Neural progenitor cell (in vitro differentiated cells): ENCODE results near the gene PYM1. TPM values are rescaled to one million over a fixed set of nuclear protein-coding genes. Genes with fewer than 3 reads are reported as not detected.

ENCODE experiments used
- DNase-seq: peaks from one replicate; pipeline ENCODE4 v3.0.0-alpha.2; 2016; ENCODE audit warnings: low spot score
- H2AFZ ChIP-seq: fragments of 200-600 bp; sonication (generic); replicated peaks from 2 replicates; pipeline ENCODE4 v1.6.1; 2016; ENCODE audit warnings: antibody characterized with exemption
- H3F3A ChIP-seq: fragments of 200-600 bp; sonication (generic); 2 replicates; pipeline ENCODE4 v1.6.1; 2016; ENCODE audit warnings: antibody characterized with exemption, low read depth
- H3K27ac ChIP-seq: fragments of 200-600 bp; sonication (generic); 2 replicates; pipeline ENCODE4 v1.5.1; 2016; ENCODE audit warnings: mild to moderate bottlenecking
- H3K27me3 ChIP-seq: fragments of 200-600 bp; sonication (generic); 2 replicates; pipeline ENCODE4 v1.6.1; 2016; ENCODE audit warnings: mild to moderate bottlenecking, moderate library complexity
- H3K36me3 ChIP-seq: fragments of 200-600 bp; sonication (generic); 2 replicates; pipeline ENCODE4 v1.5.1; 2016
- H3K4me1 ChIP-seq: fragments of 200-600 bp; sonication (generic); 2 replicates; pipeline ENCODE4 v1.6.1; 2016; ENCODE audit warnings: mixed run types
- H3K4me2 ChIP-seq: fragments of 200-600 bp; sonication (generic); 2 replicates; pipeline ENCODE4 v1.6.1; 2016
- H3K4me3 ChIP-seq: fragments of 200-600 bp; sonication (generic); 2 replicates; pipeline ENCODE4 v1.5.1; 2016
- H3K79me2 ChIP-seq: fragments of 200-600 bp; sonication (generic); 2 replicates; pipeline ENCODE4 v1.6.1; 2016; ENCODE audit warnings: low read depth
- H3K9ac ChIP-seq: fragments of 200-600 bp; sonication (generic); 2 replicates; pipeline ENCODE4 v1.6.1; 2016
- H3K9me3 ChIP-seq: fragments of 200-600 bp; sonication (generic); 2 replicates; pipeline ENCODE4 v1.5.1; 2016; ENCODE audit warnings: low read depth
- H4K20me1 ChIP-seq: fragments of 200-600 bp; sonication (generic); 2 replicates; pipeline ENCODE4 v1.6.1; 2016; ENCODE audit warnings: low read depth
- H3K27ac Mint-ChIP-seq: 3 replicates; pipeline ENCODE4 v1.8.0; 2021; ENCODE audit warnings: mixed read lengths
- H3K27me3 Mint-ChIP-seq: 2 replicates; pipeline ENCODE4 v1.8.0; 2022; ENCODE audit warnings: low read depth, mild to moderate bottlenecking, inconsistent platforms, moderate library complexity, mixed read lengths; ENCODE audit not compliant: insufficient read depth
- H3K36me3 Mint-ChIP-seq: 3 replicates; pipeline ENCODE4 v1.8.0; 2021; ENCODE audit warnings: mixed read lengths
- H3K4me1 Mint-ChIP-seq: 3 replicates; pipeline ENCODE4 v1.8.0; 2021; ENCODE audit warnings: mixed read lengths
- H3K4me3 Mint-ChIP-seq: 3 replicates; pipeline ENCODE4 v1.8.0; 2021; ENCODE audit warnings: mild to moderate bottlenecking, moderate library complexity, mixed read lengths
- H3K9me3 Mint-ChIP-seq: 3 replicates; pipeline ENCODE4 v1.8.0; 2020; ENCODE audit warnings: mixed read lengths
- CTCF ChIP-seq: fragments of 200-600 bp; sonication (generic); IDR thresholded peaks from 2 replicates; pipeline ENCODE4 v1.5.1; 2017; ENCODE audit warnings: antibody characterized with exemption, mild to moderate bottlenecking
- EZH2 ChIP-seq: fragments of 200-600 bp; sonication (generic); IDR thresholded peaks from 2 replicates; pipeline ENCODE4 v1.6.1; 2017; ENCODE audit warnings: antibody characterized with exemption, mild to moderate bottlenecking, moderate library complexity
- EZH2phosphoT487 ChIP-seq: fragments of 200-600 bp; sonication (generic); IDR thresholded peaks from 2 replicates; pipeline ENCODE4 v1.6.1; 2017; ENCODE audit warnings: antibody characterized with exemption
- total RNA-seq: library from RNA; depleted of rRNA; stranded (reverse); fragments of >200 nt; gene quantifications from 2 replicates; pipeline ENCODE4 v1.2.3, GENCODE V29; 2015; ENCODE audit warnings: low replicate concordance

PYM1 gene
- total RNA-seq, 1 donor from 2014 or later = 44.6 TPM

GRCh38 chr12:55891310-55891709 lies 36.4 kb downstream of the PYM1 start:
- TF ChIP-seq EZH2phosphoT487 (no peak), EZH2 (no peak), CTCF (no peak)
- H3K36me3 ChIP-seq = no peaks in the 10 kb centered on the region
- no peak overlapping the region for H3K4me3 ChIP-seq
- no peak overlapping the region for H3K27ac ChIP-seq
- Mint-ChIP-seq H3K27me3 (no peaks in the 10 kb centered on the region), H3K4me1 (no peaks in the 10 kb centered on the region), H3K36me3 (no peaks in the 10 kb centered on the region), H3K27ac (no peak overlapping the region), H3K4me3 (no peak overlapping the region), H3K9me3 (no peaks in the 10 kb centered on the region)
- no peaks in the 10 kb centered on the region for H3K9me3 ChIP-seq
- no peaks in the 10 kb centered on the region for H4K20me1 ChIP-seq
- H3K79me2 ChIP-seq = no peaks in the 10 kb centered on the region
- no peaks in the 10 kb centered on the region for H3K27me3 ChIP-seq
- no peaks in the 10 kb centered on the region for H3F3A ChIP-seq
- no peak for DNase-seq
- no peak overlapping the region for H3K4me2 ChIP-seq
- H2AFZ ChIP-seq = no peak overlapping the region
- no peaks in the 10 kb centered on the region for H3K4me1 ChIP-seq
- H3K9ac ChIP-seq = no peak overlapping the region

DNA sequence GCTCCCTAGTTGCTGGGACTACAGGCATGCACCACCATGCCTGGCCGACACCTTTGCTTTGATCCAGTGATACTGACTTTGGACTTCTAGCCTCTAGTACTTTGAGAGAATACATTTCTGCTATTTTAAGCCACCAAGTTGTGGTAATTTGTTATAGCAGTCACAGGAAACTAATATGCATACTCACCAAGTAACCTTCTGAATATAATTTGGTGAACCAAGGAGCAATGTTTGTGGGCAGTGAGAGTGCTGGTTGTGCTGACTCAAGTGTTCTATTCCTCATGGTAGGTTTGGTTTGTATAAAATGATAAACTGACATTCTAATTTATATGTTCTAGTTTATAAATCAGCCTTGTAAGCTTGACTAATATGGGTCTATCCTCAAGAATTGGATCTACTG lies 42.6 kb downstream of the PYM1 start:
- no peak overlapping the region for H3K27ac ChIP-seq
- H3K9ac ChIP-seq = no peak overlapping the region
- Mint-ChIP-seq H3K36me3 (peaks cover 2% of the 10 kb centered on the region), H3K9me3 (no peaks in the 10 kb centered on the region), H3K27ac (no peak overlapping the region), H3K4me3 (no peak overlapping the region), H3K4me1 (peaks cover 6% of the 10 kb centered on the region), H3K27me3 (no peaks in the 10 kb centered on the region)
- TF ChIP-seq EZH2 (no peak), EZH2phosphoT487 (no peak), CTCF (no peak)
- DNase-seq = no peak
- no peaks in the 10 kb centered on the region for H4K20me1 ChIP-seq
- H3K36me3 ChIP-seq = no peaks in the 10 kb centered on the region
- H3K4me3 ChIP-seq = no peak overlapping the region
- no peaks in the 10 kb centered on the region for H3K27me3 ChIP-seq
- no peaks in the 10 kb centered on the region for H3K9me3 ChIP-seq
- H3K4me2 ChIP-seq = no peak overlapping the region
- H3F3A ChIP-seq = no peaks in the 10 kb centered on the region
- no peak overlapping the region for H2AFZ ChIP-seq
- no peaks in the 10 kb centered on the region for H3K4me1 ChIP-seq
- no peaks in the 10 kb centered on the region for H3K79me2 ChIP-seq

- Histone ChIP-seq H4K20me1 (no peaks in the 10 kb centered on the region), H3K9me3 (peaks cover 5% of the 10 kb centered on the region), H3K4me2 (no peak overlapping the region), H3K36me3 (no peaks in the 10 kb centered on the region), H2AFZ (no peak overlapping the region), H3K27me3 (no peaks in the 10 kb centered on the region), H3K27ac (no peak overlapping the region), H3F3A (peaks cover 15% of the 10 kb centered on the region), H3K79me2 (no peaks in the 10 kb centered on the region), H3K4me3 (no peak overlapping the region), H3K9ac (no peak overlapping the region), H3K4me1 (peaks cover 15% of the 10 kb centered on the region)
- no peak for DNase-seq
- peaks cover 2% of the 10 kb centered on the region for H3K27me3 Mint-ChIP-seq
- TF ChIP-seq EZH2 = no peak
- no peak for TF ChIP-seq CTCF
- no peak for TF ChIP-seq EZH2phosphoT487
- no peak overlapping the region for H3K27ac Mint-ChIP-seq
- peaks cover 11% of the 10 kb centered on the region for H3K9me3 Mint-ChIP-seq
- H3K4me1 Mint-ChIP-seq = peaks cover 9% of the 10 kb centered on the region
- no peak overlapping the region for H3K4me3 Mint-ChIP-seq
- peaks cover 7% of the 10 kb centered on the region for H3K36me3 Mint-ChIP-seq
Observed at GRCh38 chr12:55877824-55878223, 49.9 kb downstream of the PYM1 start.
